Activated T-cell treated with anti-CD3 and anti-CD28 coated beads for 24 hours (primary cell): Measurements from ENCODE around the gene NGEF.

ENCODE experiments used
- DNase-seq: peaks from one replicate; pipeline ENCODE4 v3.0.0-alpha.2; 2020; ENCODE audit warnings: low read depth

Gene NGEF

DNA sequence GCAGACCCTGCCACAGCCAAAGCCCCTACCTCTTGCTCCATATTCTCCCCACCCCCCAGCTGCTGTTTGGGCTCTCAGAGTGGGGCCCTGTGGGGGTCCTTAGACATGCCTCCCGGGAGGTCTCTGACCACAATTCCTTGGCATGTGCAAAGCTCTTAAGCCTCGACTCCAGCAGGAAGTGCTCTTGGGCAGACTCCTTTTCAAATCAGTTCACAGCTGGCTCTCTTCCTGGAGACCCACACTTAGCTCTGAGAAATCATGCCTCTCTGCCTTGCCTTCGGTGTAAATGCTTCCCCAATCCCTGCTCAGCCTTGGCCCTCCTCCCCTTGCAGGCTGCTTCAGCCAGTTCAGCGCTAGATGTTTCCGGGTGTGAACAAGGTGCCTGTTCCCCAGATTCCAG, 46.9 kb downstream of the NGEF start:
- no peak for DNase-seq

DNA sequence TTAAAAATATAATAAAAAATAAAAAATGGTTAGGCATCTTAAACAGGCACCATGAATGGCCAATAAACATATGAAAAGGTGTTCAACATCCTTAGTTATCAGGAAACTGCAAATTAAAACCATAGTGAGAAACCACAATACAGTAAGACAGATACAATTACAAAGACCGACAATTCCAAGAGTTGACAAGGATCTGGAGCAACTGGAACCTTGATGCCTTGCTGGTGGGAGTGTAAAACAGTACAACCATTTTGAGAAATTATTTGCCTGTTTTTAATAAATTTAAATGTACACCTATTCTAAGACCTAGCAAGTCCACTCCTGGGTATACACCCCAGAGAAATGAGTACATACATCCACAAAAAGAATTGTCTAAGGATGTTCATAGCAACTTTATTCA, 49.1 kb downstream of the NGEF start:
- DNase-seq, result no peak

DNA sequence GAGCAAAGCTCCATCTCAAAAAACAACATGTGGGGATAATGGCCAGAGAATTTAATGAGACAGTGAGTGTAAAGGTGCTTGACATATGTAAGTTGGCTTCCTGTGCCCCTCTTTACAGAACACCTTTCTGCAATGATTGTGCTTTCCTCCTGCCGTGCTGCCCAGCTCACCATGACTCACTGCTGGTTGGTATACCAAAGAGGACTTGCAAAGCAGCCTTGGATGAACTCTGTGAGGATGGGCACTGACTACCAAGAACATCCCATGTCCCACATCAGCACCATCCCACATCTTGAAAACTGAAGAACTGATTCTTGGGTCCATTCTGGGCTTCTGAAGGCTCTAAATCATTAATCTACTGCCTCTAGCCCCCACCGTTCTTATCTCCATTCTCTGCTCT, 52.2 kb downstream of the NGEF start:
- DNase-seq, result no peak

DNA sequence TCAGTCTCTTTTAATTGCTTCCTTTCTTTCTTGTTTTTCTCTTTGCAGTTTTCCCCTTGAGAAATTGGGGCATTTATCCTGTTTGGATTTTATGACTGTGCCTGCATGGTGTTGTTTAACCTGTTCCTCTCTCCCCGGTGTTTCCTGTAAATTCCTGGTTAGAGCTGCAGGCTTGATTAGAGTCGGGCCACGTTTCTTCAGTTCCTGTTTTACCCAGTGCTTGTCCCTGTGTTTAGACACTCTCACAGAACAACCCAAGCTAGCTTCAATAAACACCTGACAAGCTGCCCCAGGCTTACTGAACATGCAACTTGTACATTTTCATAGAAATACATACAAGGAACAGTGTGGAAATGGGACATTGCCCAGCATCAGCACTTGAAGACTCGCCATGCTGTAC, 53.9 kb downstream of the NGEF start:
- DNase-seq, result no peak

DNA sequence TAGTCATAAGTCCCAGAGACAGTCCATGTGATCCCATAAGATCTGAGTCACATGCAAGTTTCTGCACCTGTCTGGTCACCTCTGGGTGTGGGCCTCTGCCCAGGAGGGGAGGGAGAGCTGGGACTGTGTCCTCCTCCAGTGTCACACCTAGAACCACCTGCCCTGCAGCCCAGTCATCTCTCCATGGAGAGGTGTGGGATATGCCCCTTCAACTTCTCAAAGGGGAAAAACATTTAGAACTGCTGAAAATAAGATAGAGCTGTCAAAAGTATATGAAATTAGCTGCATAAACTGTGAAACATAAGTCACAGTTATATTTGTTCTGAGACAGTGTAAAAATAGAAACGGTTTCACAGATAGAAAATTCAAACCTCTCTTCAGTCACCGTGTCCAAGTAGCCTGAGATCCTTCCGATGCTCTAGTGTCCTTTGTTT, 55.4 kb downstream of the NGEF start:
- no peak for DNase-seq

DNA sequence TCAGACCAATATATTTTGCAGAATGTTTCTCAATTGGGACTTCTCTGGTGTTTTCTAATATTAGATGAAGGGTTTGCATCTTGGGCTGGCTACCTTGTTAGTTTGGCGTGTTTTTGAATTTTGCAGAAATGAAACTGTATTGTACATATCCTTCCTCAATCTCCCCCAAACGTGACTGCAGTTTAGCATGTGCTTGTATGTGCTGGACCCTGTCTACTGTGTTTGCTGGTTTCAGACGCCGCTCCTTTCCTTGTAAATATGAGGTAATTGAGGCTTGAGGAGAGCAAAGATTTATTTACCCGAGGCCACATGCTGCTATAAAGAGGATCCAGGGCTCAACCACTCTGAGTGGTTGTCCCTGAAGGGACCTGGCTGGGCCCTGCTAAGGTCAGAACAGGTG, 57.2 kb downstream of the NGEF start:
- DNase-seq, result no peak

DNA sequence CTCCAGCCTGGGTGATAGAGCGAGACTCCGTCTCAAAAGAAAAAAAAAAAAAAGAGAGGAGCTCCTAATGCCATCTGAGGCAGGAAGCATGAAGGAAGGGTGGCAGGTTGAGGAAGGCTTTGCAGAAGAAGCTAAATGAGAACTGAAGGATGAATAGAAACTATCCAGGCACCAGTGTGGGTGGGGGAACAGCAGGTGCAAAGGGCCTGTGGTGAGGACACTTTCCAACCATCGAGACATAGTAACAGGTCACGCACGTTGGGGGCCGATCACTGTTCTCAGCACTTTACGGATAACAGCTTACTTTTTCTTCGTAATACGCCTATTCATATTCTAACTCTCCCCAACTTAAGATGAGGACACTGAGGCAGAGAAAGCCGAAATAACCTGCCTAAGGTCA, 58.4 kb downstream of the NGEF start:
- no peak for DNase-seq

DNA sequence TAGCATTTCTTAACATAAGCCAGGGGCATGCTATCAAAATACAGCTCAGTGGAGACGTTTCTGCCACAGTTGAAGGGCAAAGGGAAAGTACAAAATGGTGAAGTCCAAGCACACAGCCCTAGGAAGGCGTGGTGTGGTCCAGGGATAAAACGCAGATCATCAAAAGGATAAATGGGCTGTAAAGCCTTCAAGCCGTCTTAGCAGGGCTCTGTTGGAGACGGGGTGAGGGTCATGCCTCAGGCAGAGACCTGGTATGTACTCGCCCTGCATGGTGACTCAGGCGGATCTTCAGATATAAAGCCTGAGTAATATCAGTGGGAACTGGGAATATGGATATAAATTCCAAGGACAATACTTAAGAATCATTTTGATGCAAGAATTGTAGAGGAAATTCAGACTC, 61.2 kb downstream of the NGEF start:
- no peak for DNase-seq

DNA sequence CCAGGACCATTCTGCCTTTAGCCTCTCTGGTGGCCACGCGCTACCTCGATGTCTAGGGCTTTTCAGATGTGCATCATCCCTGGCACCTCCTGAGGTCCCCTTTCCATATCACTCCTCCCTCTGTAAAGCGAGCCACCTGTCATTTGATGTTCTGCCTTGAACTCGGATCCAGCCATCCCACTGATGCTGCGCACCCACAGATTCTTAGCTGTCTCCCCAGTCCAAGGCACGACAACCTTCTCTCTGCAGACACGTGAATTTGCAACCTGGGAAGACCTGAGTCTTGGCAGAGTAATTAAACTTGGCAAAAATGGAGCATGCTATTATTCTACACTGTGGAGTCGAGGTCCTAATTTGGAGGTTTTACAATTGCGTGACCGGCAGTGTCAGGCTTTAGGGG, 61.9 kb downstream of the NGEF start:
- no peak for DNase-seq

DNA sequence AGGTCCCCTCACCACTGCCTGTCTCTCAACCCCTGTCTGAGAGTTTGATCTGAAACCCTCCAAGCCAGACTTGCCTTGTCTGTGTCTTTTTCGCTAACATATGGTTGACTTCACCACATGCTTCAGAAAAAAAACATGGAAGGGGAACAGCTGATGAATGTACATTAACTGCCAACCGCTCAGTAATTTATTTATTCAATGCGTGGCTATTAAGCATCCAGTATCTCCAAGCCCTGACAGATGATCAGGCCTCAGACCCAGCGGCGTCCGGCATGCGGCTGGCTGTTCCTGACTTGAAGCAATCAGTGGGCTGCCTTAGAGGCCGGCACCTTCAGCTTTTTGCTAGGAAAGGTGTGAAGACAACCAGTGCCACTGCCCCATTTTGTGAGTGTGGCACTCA, 62.3 kb downstream of the NGEF start:
- no peak for DNase-seq

DNA sequence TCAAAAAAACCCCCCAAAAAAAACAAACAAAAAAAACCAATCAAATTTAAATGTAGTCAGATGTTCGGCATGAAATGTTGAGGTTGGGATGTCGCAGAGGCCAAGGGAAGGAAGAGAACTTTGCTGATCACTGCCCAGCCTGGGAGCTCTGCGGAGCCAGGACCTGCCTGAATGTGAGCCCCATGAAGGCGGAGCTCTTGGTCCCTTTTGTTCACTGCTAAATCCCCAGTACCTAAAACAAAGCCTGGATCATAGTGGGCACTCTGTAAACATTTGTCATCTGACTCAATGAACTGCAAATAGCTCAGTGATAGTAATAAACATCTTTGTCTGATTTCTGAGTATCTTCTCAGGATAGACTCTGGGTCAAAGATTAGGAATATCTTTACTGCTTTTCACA, 64.0 kb downstream of the NGEF start:
- no peak for DNase-seq

DNA sequence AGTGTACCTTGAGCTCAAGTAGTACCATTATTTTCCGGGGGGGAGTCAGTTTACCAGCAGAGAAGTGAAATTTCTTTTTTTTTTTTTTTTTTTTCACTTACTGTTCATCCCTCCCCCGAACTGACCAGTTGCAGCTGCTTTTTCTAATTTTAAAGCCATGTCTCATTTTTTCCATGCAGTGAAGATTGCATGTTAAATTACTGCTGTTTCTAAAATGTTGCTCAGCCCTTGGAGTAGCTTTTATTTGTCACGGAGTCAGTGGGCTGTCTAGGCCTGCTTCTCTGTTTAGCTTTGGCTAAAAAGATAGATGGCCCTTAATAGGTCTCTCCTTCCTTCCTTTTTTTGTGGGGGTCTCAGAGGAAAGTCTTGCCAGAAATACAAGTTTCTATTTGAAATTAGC, 70.2 kb downstream of the NGEF start:
- DNase-seq, result no peak

DNA sequence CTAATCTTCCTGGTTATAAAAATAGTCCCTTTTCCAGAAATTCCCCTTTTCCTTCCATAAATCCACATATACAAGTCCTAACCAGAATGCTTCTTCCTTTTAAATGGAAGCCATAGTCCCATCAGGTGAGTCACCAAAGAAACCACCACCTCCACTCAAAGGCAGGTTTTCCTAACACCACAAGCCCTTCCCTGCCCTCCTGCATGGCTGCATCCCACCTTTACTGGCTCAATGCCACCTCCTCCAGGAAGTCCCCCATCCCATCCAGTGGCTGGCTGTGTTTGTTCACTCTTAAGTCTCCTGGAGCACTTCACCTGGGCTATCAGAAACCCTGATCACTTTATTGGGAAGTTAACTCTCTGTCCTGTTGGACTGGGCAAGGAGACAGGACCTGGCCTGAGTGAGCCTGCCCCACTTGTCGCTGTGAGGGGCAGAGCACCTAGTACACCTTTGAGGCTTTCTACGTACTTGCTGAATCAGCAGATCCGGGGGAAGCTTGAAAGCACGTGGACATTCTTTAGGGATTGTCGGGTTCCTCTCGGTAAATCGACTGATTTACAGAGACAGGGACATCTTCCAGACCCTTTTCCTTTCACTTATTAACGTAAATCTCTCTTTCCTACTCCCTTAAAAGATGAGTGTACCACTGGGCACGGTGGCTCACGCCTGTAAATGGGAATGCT, 71.0 kb downstream of the NGEF start:
- no peak for DNase-seq

DNA sequence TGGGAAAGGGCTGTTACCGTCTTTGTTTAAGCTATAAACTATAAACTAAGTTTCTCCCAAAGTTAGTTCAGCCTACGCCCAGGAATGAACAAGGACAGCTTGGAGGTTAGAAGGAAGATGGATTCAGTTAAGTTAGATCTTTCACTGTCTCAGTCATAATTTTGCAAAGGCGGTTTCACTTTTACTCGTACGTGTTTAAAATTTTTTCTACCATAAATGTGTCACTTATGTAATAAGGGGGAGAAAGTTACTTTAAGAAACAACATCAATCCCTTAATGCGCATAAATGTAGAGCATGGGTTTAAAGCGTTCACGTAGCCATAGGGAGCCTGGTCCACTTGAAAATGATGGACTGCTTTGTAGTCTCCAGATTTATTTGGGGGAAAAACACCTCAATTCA, 71.7 kb downstream of the NGEF start:
- DNase-seq, result no peak

DNA sequence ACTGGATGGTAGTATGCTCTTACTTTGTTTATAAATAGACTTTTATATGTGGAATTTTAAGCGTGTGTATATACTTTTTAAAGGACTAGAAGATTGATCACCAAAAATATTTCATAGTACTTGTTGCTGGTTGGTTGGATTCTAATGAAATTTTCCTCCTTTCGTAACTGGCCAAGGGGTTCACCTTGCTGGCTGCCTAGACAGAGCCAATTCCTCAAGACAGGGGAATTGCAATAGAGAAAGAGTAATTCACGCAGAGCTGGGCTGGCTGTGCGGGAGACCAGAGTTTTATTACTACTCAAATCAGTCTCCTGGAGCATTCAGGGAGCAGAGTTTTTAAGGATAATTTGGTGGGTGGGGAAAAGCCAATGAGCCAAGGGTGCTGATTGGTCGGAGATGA, 72.3 kb downstream of the NGEF start:
- DNase-seq, result no peak

DNA sequence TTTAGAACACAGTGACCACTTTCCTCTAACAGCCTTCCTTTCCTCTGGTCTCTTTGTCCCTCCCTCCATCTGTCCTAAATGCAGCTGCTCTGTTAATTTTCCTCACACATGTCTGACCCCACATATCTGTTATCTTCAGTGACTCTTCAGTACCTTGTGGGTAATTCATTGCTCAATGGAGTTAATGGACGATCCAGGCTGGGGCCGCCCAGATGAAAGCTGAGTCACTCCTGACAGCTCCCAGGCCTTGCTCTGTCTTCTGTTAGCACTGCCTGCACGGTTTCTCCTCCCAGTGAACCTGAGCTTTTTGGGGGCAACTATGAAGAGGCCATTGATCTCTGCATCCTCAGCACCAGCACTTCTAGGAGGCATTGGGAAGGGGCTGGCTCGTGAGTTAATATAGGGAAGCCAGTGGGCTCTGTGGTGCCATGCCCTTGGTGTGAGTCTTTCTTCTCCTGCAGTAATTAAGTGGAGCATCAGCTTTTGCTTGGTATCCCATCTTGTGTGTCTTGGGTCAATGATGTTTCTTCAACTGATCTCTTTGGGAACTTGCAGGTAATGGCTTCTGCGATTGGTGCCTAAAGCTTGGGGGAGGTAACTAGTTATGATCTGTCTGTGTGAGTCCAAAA, 75.7 kb downstream of the NGEF start:
- DNase-seq, result no peak

DNA sequence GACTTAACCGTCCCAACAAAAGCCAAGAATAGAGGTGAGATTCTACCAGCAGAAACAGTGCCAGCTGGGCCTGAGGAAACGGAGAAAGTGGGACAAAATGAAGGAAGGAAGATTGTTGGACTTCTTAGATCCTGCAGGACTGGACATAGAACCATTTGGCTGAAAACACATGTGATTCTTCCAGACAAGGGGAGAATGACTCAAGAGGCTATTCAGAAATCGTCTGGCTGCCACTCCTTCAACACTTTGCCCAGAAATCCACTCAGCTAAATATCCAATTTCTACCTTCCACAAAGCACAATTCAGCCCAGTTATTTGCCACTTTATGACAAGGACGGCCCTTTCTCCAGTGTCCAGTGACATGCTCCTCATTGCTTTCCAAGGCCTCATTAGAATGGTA, 81.4 kb downstream of the NGEF start:
- DNase-seq, result no peak

DNA sequence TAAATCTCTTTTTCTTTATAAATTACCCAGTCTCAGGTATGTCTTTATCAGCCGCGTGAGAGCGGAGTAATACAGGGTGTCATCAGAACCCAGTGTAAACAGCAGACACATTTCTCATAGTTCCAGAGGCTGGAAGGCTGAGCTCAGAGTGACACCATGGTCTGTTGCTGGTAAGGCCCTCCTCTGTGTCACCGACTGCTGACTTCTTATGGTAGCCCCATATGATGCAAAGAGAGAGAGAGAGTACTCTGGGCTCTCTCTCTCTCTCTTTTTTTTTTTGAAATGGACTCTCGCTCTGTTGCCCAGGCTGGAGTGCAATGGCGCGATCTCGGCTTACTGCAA, 83.0 kb downstream of the NGEF start:
- DNase-seq, result no peak

DNA sequence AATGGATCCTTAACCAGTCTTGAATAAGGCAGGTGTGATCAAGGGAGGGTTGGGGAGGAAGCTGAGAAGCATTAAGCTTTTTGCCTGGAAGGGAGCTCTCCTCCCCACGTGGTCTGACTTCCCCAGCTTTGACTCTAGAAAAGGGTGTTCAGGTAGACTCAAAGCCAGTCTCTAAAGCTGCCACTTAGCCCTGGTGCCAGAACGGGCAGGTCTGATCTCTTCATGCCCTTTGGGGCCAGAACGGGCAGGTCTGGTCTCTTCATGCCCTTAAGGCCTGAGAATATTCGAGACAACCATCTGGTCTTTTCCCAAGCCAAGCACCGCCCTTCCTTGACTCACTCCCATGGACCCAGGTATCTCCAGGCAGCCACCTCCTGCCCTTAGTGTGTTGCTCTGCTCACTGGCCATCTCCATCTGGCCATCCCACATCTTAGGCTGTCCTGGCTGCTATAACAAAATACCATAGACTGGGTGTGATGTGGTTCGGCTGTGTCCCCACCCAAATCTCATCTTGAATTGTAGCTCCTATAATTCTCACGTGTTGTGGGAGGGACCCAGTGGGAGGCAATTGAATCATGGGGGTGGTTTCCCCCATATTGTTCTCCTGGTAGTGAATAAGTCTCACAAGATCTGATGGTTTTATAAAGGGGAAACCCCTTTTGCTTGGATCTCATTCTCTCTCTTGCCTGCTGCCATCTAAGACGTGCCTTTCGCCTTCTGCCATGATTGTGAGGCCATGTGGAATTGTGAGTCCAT, 83.6 kb downstream of the NGEF start:
- DNase-seq, result no peak

DNA sequence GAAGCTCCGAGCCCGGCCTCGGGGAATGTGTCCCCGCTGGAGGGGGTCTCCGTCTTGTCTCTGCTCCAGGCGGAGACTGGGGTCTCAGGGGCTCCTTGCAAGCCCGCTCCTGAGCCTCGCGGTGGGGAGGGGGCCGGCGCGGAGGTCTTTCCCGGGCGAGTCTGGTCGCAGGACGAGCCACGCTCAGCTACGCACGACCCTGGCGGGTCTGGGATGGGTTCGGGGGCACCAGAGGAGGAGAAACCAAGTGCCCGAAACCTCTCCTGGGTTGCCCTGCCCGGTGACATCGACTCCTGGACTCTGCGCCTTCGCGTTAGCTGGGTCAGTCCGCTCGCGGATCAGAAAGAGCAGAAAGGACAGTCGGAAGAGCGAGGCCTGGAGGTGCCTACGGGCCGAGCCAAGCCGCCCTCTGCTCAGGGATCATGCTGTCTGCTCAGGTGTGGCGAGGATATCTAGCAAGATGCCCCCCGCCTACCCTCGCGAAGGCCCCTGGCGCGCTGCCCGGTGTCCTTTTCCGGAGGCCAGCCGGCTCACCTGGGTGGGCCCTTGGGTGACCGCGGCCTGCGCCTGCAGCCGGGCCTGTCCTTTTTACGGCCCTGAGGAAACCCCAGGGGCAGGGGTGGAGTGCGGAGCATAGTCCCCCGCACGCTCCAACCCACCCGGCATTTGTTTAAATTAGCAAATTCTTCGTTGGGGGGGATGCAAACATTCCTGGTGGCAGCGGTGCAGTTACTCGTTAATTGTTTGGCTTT, 84.3 kb downstream of the NGEF start:
- DNase-seq, result no peak

DNA sequence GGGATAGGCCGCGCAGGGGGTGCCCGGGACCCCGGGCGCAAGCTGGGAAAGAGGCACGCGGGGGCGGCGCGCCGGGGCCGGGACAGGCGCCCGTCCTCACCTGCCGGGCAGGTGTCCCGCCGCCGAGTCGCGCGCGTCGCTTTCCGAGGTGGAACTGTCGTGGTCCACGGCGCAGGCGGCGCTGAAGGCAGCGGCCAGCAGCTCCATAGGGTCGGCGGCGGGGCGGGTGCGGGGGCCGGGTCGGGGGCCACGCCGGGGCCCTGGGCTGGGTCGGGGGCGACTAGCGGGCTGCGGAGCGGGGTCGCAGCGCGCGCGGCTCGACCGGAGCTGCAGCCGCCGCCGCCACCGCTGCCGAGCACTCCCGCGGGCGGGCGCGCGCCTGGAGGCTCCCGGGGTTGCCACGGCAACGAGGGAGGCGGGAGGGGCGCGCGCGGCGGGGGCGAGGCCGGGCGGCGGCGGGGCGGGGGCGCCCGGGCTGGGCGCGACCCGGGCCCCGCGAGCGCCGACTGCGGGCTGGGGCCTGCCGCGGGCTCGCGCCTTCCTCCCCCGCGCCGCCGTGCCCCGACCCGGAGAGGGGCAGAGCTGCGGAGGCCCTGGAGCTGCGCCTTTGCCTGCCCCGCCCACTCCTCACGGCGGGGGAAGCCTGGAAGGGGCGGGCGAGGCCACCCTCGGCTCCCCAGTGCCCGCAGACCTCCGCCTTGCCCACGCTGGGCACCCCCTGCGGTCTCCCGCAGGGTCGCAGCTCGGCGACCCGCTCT, 85.1 kb downstream of the NGEF start:
- no peak for DNase-seq
